ENCODE results near the gene UNC5C. TPM values are rescaled to one million over a fixed set of nuclear protein-coding genes. Genes with fewer than 3 reads are reported as not detected.
"Not testable (repeated sequence)": the region's sequence is repeated elsewhere in the genome, so short reads cannot be mapped to it uniquely, and the experiment has no call there.

The UNC5C gene
- total RNA-seq, 2 experiments from 2014 or later = not detected

DNA sequence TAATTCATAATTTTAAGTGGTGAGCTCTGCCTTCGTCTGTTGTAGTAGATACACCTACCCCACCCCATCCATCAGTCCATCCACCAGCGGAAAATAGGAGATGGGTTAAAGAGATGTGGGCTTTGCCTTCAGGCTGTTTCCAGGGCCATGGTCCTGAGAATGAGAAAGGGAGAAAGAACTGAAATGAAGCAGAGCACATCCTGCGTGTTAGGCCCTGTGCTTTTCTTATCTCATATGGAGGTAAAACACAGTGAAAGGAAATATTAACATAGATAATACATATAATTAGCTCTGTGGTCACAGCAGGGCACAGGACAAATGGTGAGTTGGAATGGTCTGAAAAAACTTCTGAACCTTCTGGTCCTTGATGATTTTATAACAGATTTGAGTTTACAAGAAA is 397.5 kb downstream of the UNC5C start:
- Histone ChIP-seq H3K36me3 (ENCODE audit: insufficient read depth, low read length) (no peaks in the 10 kb centered on the region), H3K9me3 (ENCODE audit: control insufficient read depth in 1 of 2, insufficient read depth in 1 of 2, low read length in 2 of 2) (no peaks in the 10 kb centered on the region), H3K27ac (ENCODE audit: low read depth in 1 of 2, low read length in 2 of 2) (no peak overlapping the region), H3K4me3 (ENCODE audit: low read length) (no peak overlapping the region), H3K4me1 (ENCODE audit: insufficient read depth, low read length) (peaks cover 3% of the 10 kb centered on the region), H3K27me3 (ENCODE audit: control insufficient read depth in 1 of 2, insufficient read depth in 2 of 2, low read length in 2 of 2) (no peaks in the 10 kb centered on the region)
- ATAC-seq (ENCODE audit: poor library complexity) (no peak), DNase-seq (no peak)
- ChIA-PET CTCF (no interaction called here), POLR2A (no interaction called here)
- intact Hi-C loops (cut with DNase I, micrococcal nuclease) = no loop called here
- H3K4me3 Mint-ChIP-seq = no peak overlapping the region
- H3K4me1 Mint-ChIP-seq (ENCODE audit: low read depth) = peaks cover 17% of the 10 kb centered on the region
- H3K9me3 Mint-ChIP-seq = no peaks in the 10 kb centered on the region
- TF ChIP-seq, protein P1, sequence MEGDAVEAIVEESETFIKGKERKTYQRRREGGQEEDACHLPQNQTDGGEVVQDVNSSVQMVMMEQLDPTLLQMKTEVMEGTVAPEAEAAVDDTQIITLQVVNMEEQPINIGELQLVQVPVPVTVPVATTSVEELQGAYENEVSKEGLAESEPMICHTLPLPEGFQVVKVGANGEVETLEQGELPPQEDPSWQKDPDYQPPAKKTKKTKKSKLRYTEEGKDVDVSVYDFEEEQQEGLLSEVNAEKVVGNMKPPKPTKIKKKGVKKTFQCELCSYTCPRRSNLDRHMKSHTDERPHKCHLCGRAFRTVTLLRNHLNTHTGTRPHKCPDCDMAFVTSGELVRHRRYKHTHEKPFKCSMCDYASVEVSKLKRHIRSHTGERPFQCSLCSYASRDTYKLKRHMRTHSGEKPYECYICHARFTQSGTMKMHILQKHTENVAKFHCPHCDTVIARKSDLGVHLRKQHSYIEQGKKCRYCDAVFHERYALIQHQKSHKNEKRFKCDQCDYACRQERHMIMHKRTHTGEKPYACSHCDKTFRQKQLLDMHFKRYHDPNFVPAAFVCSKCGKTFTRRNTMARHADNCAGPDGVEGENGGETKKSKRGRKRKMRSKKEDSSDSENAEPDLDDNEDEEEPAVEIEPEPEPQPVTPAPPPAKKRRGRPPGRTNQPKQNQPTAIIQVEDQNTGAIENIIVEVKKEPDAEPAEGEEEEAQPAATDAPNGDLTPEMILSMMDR (IDR thresholded peaks at IDR 0.05) = no peak
- H3K36me3 Mint-ChIP-seq (ENCODE audit: low read depth) = no peaks in the 10 kb centered on the region
- no peak overlapping the region for H3K27ac Mint-ChIP-seq
- no peaks in the 10 kb centered on the region for H3K27me3 Mint-ChIP-seq

DNA sequence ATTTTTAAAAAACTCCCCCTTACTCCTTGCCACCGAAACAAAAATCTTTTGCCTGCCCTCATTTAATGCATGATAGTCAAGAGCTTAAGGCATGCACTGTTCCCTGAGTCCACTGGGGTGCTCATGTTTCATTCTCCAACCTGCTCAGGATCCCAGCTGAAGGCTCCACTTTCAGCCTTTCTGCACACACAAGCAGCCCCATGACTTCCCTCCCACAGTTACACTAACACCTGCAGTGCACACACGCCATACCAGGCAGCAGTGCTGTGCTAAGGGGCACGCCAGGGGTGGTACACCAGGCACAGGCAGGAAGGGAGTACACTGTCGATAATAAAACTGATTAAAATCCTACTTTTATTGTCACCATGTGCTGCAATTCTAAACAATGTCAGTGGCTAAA is 405.8 kb downstream of the UNC5C start:
- no peak overlapping the region for H3K4me3 Mint-ChIP-seq
- no peaks in the 10 kb centered on the region for H3K36me3 Mint-ChIP-seq (ENCODE audit: low read depth)
- H3K4me1 Mint-ChIP-seq (ENCODE audit: low read depth) = no peaks in the 10 kb centered on the region
- POLR2A ChIA-PET = no interaction called here
- ATAC-seq (ENCODE audit: poor library complexity) = no peak
- Histone ChIP-seq H3K4me3 (ENCODE audit: low read length) (no peak overlapping the region), H3K27me3 (ENCODE audit: control insufficient read depth in 1 of 2, insufficient read depth in 2 of 2, low read length in 2 of 2) (no peaks in the 10 kb centered on the region), H3K4me1 (ENCODE audit: insufficient read depth, low read length) (no peaks in the 10 kb centered on the region), H3K9me3 (ENCODE audit: control insufficient read depth in 1 of 2, insufficient read depth in 1 of 2, low read length in 2 of 2) (peaks cover 0 to 7% of the 10 kb centered on the region in 2 experiments), H3K36me3 (ENCODE audit: insufficient read depth, low read length) (no peaks in the 10 kb centered on the region), H3K27ac (ENCODE audit: low read depth in 1 of 2, low read length in 2 of 2) (no peak overlapping the region)
- TF ChIP-seq, protein P1 (IDR thresholded peaks at IDR 0.05) = no peak
- peaks cover 20% of the 10 kb centered on the region for H3K27me3 Mint-ChIP-seq
- CTCF ChIA-PET = no interaction called here
- no peak for DNase-seq
- no peak overlapping the region for H3K27ac Mint-ChIP-seq
- no peaks in the 10 kb centered on the region for H3K9me3 Mint-ChIP-seq
- intact Hi-C loops (cut with DNase I, micrococcal nuclease) = no loop called here

DNA sequence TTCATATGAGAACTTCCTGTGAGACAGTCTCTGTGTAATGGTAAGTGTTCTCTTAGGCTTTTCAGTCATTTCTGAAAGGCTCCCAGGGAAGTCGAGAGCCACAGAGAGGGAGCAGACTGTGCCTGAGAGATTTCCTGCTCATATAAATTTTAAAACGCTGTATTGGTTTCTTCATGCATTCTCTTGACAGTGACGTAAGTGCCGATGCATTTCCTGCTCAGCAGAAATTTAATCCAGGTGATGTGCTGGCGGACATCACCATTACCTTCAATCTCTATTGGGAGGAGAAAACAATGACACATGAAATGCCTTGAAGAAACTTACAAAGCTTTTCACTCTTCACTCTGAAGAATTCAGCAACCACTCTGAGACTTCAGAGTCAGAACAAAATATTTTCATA is 407.4 kb downstream of the UNC5C start:
- H3K4me3 Mint-ChIP-seq = no peak overlapping the region
- H3K4me1 Mint-ChIP-seq (ENCODE audit: low read depth) = no peaks in the 10 kb centered on the region
- Histone ChIP-seq H3K36me3 (ENCODE audit: insufficient read depth, low read length) (no peaks in the 10 kb centered on the region), H3K4me3 (ENCODE audit: low read length) (no peak overlapping the region), H3K27me3 (ENCODE audit: control insufficient read depth in 1 of 2, insufficient read depth in 2 of 2, low read length in 2 of 2) (no peaks in the 10 kb centered on the region), H3K9me3 (ENCODE audit: control insufficient read depth in 1 of 2, insufficient read depth in 1 of 2, low read length in 2 of 2) (peaks cover 0 to 7% of the 10 kb centered on the region in 2 experiments), H3K27ac (ENCODE audit: low read depth in 1 of 2, low read length in 2 of 2) (no peak overlapping the region), H3K4me1 (ENCODE audit: insufficient read depth, low read length) (no peaks in the 10 kb centered on the region)
- ChIA-PET CTCF (no interaction called here), POLR2A (no interaction called here)
- no peak overlapping the region for H3K27ac Mint-ChIP-seq
- TF ChIP-seq, protein P1 (IDR thresholded peaks at IDR 0.05) = no peak
- ATAC-seq (ENCODE audit: poor library complexity) = no peak
- no peak for DNase-seq
- H3K9me3 Mint-ChIP-seq = no peaks in the 10 kb centered on the region
- intact Hi-C loops (cut with DNase I, micrococcal nuclease) = no loop called here
- H3K27me3 Mint-ChIP-seq = peaks cover 20% of the 10 kb centered on the region
- H3K36me3 Mint-ChIP-seq (ENCODE audit: low read depth) = no peaks in the 10 kb centered on the region

DNA sequence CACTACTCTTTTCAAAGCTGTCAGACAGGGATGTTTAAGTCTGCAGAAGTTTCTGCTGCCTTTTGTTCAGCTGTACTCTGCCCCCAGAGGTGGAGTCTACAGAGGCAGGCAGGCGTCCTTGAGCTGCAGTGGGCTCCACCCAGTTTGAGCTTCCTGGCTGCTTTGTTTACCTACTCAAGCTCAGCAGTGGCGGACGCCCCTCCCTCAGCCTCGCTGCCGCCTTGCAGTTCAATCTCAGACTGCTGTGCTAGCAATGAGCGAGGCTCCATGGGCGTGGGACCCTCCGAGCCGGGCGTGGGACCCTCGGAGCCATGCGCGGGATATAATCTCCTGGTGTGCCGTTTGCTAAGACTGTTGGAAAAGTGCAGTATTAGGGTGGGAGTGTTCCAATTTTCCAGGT is 409.3 kb downstream of the UNC5C start:
- POLR2A ChIA-PET; CTCF ChIA-PET; H3K36me3 Mint-ChIP-seq (ENCODE audit: low read depth): not testable (repeated sequence)

DNA sequence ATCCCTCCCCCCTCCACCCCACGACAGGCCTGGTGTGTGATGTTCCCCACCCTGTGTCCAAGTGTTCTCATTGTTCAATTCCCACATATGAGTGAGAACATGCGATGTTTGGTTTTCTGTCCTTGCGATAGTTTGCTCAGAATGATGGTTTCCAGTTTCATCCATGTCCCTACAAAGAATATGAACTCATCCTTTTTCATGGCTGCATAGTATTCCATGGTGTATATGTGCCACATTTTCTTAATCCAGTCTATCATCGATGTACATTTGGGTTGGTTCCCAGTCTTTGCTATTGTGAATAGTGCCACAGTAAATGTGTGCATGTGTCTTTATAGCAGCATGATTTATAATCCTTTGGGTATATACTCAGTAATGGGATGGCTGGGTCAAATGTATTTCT is 414.8 kb downstream of the UNC5C start:
- ATAC-seq (ENCODE audit: poor library complexity); H3K4me3 Mint-ChIP-seq; intact Hi-C loops (cut with DNase I, micrococcal nuclease); H3K4me3 ChIP-seq (ENCODE audit: low read length); H3K4me1 Mint-ChIP-seq (ENCODE audit: low read depth); H3K36me3 Mint-ChIP-seq (ENCODE audit: low read depth); H3K27me3 Mint-ChIP-seq; POLR2A ChIA-PET; H3K9me3 Mint-ChIP-seq; H3K9me3 ChIP-seq (ENCODE audit: control insufficient read depth in 1 of 2, insufficient read depth in 1 of 2, low read length in 2 of 2); H3K36me3 ChIP-seq (ENCODE audit: insufficient read depth, low read length); H3K27ac Mint-ChIP-seq; H3K27ac ChIP-seq (ENCODE audit: low read depth in 1 of 2, low read length in 2 of 2); CTCF ChIA-PET; DNase-seq; H3K27me3 ChIP-seq (ENCODE audit: control insufficient read depth in 1 of 2, insufficient read depth in 2 of 2, low read length in 2 of 2); H3K4me1 ChIP-seq (ENCODE audit: insufficient read depth, low read length): not testable (repeated sequence)

More for the DNA sequence above, 409.3 kb downstream of the UNC5C start:
- peaks cover 20% of the 10 kb centered on the region for H3K27me3 Mint-ChIP-seq
- H3K4me1 Mint-ChIP-seq (ENCODE audit: low read depth); intact Hi-C loops (cut with DNase I, micrococcal nuclease); H3K9me3 ChIP-seq (ENCODE audit: control insufficient read depth in 1 of 2, insufficient read depth in 1 of 2, low read length in 2 of 2); H3K36me3 ChIP-seq (ENCODE audit: insufficient read depth, low read length); H3K27ac Mint-ChIP-seq; H3K27ac ChIP-seq (ENCODE audit: low read depth in 1 of 2, low read length in 2 of 2); DNase-seq; H3K4me1 ChIP-seq (ENCODE audit: insufficient read depth, low read length); H3K4me3 ChIP-seq (ENCODE audit: low read length); ATAC-seq (ENCODE audit: poor library complexity); H3K4me3 Mint-ChIP-seq; H3K9me3 Mint-ChIP-seq; H3K27me3 ChIP-seq (ENCODE audit: control insufficient read depth in 1 of 2, insufficient read depth in 2 of 2, low read length in 2 of 2): not testable (repeated sequence)
